Astrocyte (in vitro differentiated cells and primary cell): Measurements from ENCODE around the gene TMEM259. TPM values are rescaled to one million over a fixed set of nuclear protein-coding genes. Genes with fewer than 3 reads are reported as not detected.
A peak's percentile ranks its signal among the peaks of the same experiment; 100 is the strongest.

Source experiments
- DNase-seq: peaks from one replicate; pipeline ENCODE4 v3.0.0-alpha.2; 2010; ENCODE audit warnings: low read depth
- FAIRE-seq: peaks from 2 replicates; lab custom pipeline; 2011; peaks lifted over from hg19 to GRCh38; lab: Jason Lieb, UNC
- H2AFZ ChIP-seq: 2 replicates; pipeline ENCODE4 v1.6.0; 2012; ENCODE audit warnings: low read depth, low read length, inconsistent platforms
- H3K27ac ChIP-seq: 2 replicates; pipeline ENCODE4 v1.5.1; 2011; ENCODE audit warnings: low read depth, low read length, inconsistent platforms
- H3K27me3 ChIP-seq: 2 replicates; pipeline ENCODE4 v1.6.0; 2011; ENCODE audit warnings: low read length, inconsistent platforms; ENCODE audit not compliant: insufficient read depth
- H3K36me3 ChIP-seq: 2 replicates; pipeline ENCODE4 v1.5.1; 2011; ENCODE audit warnings: low read length, inconsistent platforms; ENCODE audit not compliant: insufficient read depth
- H3K4me1 ChIP-seq: 2 replicates; pipeline ENCODE4 v1.5.1; 2011; ENCODE audit warnings: low read length, inconsistent platforms; ENCODE audit not compliant: insufficient read depth
- H3K4me2 ChIP-seq: 2 replicates; pipeline ENCODE4 v1.6.0; 2012; ENCODE audit warnings: low read length, inconsistent platforms
- H3K4me3 ChIP-seq: 2 replicates; pipeline ENCODE4 v1.5.1; 2011; ENCODE audit warnings: low read depth, mild to moderate bottlenecking, low read length, inconsistent platforms; ENCODE audit not compliant: insufficient read depth
- H3K79me2 ChIP-seq: 2 replicates; pipeline ENCODE4 v1.6.0; 2012; ENCODE audit warnings: mild to moderate bottlenecking, low read length, inconsistent platforms; ENCODE audit not compliant: insufficient read depth
- H3K9ac ChIP-seq: 2 replicates; pipeline ENCODE4 v1.6.0; 2012; ENCODE audit warnings: mild to moderate bottlenecking, low read length, inconsistent platforms
- H3K9me3 ChIP-seq: 2 replicates; pipeline ENCODE4 v1.5.1; 2012; ENCODE audit warnings: low read depth, mild to moderate bottlenecking, low read length, inconsistent platforms; ENCODE audit not compliant: insufficient read depth
- H4K20me1 ChIP-seq: 2 replicates; pipeline ENCODE4 v1.6.0; 2012; ENCODE audit warnings: low read length, inconsistent platforms; ENCODE audit not compliant: insufficient read depth
- H3K27ac Mint-ChIP-seq: one replicate; pipeline ENCODE4 v1.8.0; 2021; ENCODE audit warnings: mild to moderate bottlenecking, mixed read lengths; ENCODE audit not compliant: unreplicated experiment
- H3K27me3 Mint-ChIP-seq: one replicate; pipeline ENCODE4 v1.8.0; 2021; ENCODE audit warnings: low read depth, mixed read lengths; ENCODE audit not compliant: unreplicated experiment
- H3K36me3 Mint-ChIP-seq: one replicate; pipeline ENCODE4 v1.8.0; 2021; ENCODE audit warnings: low read depth, mixed read lengths; ENCODE audit not compliant: unreplicated experiment
- H3K4me1 Mint-ChIP-seq: one replicate; pipeline ENCODE4 v1.8.0; 2021; ENCODE audit warnings: low read depth, mixed read lengths; ENCODE audit not compliant: unreplicated experiment
- H3K4me3 Mint-ChIP-seq: one replicate; pipeline ENCODE4 v1.8.0; 2021; ENCODE audit warnings: mild to moderate bottlenecking, moderate library complexity, mixed read lengths; ENCODE audit not compliant: unreplicated experiment
- H3K9me3 Mint-ChIP-seq: one replicate; pipeline ENCODE4 v1.8.0; 2021; ENCODE audit warnings: mild to moderate bottlenecking, mixed read lengths; ENCODE audit not compliant: unreplicated experiment
- CTCF ChIP-seq: IDR thresholded peaks from 2 replicates; pipeline ENCODE4 v1.5.1; 2011; ENCODE audit warnings: low read depth, mild to moderate bottlenecking, inconsistent platforms, low read length, moderate library complexity; ENCODE audit not compliant: insufficient read depth
- EZH2 ChIP-seq: IDR thresholded peaks from 2 replicates; pipeline ENCODE4 v1.6.1; 2012; ENCODE audit warnings: mild to moderate bottlenecking, low read length, inconsistent platforms; ENCODE audit not compliant: insufficient read depth
- total RNA-seq: library from RNA; stranded (reverse); gene quantifications from 2 replicates; pipeline ENCODE4 v1.2.1, GENCODE V29; 2021

Gene TMEM259
- total RNA-seq, 1 donor from 2014 or later = 155 TPM

GRCh38 chr19:1040476-1041271 lies 19.8 kb upstream of the TMEM259 start:
- Histone ChIP-seq H3K9ac (peak overlapping the region; percentile 36), H3K79me2 (peaks cover 4% of the 10 kb centered on the region), H3K36me3 (peaks cover 17% of the 10 kb centered on the region), H3K27me3 (no peaks in the 10 kb centered on the region), H4K20me1 (peaks cover 42% of the 10 kb centered on the region), H3K4me3 (peak overlapping the region; percentile 42), H2AFZ (no peak overlapping the region), H3K4me1 (peaks cover 33% of the 10 kb centered on the region), H3K4me2 (peak overlapping the region; percentile 87), H3K27ac (no peak overlapping the region), H3K9me3 (no peaks in the 10 kb centered on the region)
- peak; percentile 95 for DNase-seq
- peaks cover 21% of the 10 kb centered on the region for H3K4me1 Mint-ChIP-seq
- peak overlapping the region; percentile 66 for H3K27ac Mint-ChIP-seq
- H3K36me3 Mint-ChIP-seq = peaks cover 17% of the 10 kb centered on the region
- peak overlapping the region; percentile 82 for H3K4me3 Mint-ChIP-seq
- H3K9me3 Mint-ChIP-seq = no peaks in the 10 kb centered on the region
- no peaks in the 10 kb centered on the region for H3K27me3 Mint-ChIP-seq
- TF ChIP-seq CTCF = no peak
- no peak for TF ChIP-seq EZH2
- FAIRE-seq = peak; percentile 59

DNA sequence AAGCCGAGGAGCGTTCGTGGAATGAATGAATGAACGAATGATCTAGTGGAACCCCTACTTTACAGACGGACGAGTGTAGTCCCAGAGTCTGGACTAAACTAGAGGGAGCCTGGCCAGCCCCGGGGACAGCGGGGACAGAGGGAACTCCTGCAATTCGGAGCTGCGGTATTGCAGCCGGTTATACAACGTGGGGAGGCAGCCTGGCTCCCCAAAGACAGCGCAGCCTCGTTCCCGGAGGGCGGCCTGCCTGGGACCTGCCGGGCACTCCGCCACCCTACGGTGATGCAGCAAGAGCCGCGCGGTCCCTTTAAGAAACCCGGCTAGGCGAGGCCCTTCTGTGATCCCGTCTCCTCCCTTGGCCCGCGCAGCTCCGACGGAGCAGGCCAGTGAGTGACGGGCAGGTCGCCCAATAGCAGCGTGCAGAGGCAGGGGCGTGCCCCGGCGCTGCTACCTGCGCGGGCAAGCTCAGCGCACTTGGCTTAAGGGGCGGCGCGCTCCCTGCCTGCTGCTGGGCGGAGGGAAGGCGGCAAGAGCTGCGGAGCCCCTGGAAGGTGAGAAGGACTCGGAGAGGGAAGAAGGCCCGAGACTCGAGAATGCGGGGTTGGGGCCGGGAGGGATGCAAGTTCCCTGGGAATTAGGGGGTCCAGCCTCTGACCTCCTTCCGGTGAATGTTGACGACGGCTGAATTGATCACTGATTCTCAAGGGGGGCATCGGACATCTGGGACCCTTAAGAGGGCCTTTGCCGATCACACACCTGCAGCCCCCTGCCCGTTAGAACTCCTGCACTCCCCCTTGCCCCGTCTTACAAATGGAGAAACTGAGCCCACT lies 18.9 kb upstream of the TMEM259 start, which contains the start of gene ABCA7:
Gene ABCA7 (plus strand): TSS at position 462 of the 830 bp plus-strand sequence. CDS start 1,255 bp downstream, outside the sequence.
- H3K4me2 ChIP-seq = peak within 1 kb of the TSS; percentile 87
- no peaks in the 10 kb centered on the region for H3K27me3 ChIP-seq
- Mint-ChIP-seq H3K27ac (peak within 1 kb of the TSS; percentile 83), H3K36me3 (peaks cover 20% of the 10 kb centered on the region), H3K9me3 (no peaks in the 10 kb centered on the region), H3K27me3 (no peaks in the 10 kb centered on the region), H3K4me1 (peaks cover 21% of the 10 kb centered on the region), H3K4me3 (peak within 1 kb of the TSS; percentile 82)
- H2AFZ ChIP-seq = no peak within 1 kb of the TSS
- FAIRE-seq (no peak), DNase-seq (peak; percentile 93)
- H3K4me1 ChIP-seq = peaks cover 33% of the 10 kb centered on the region
- H3K27ac ChIP-seq = no peak within 1 kb of the TSS
- H3K36me3 ChIP-seq = peaks cover 17% of the 10 kb centered on the region
- peaks cover 50% of the 10 kb centered on the region for H4K20me1 ChIP-seq
- TF ChIP-seq EZH2 (no peak), CTCF (no peak)
- peaks cover 9% of the 10 kb centered on the region for H3K79me2 ChIP-seq
- H3K9ac ChIP-seq = peak within 1 kb of the TSS; percentile 36
- H3K4me3 ChIP-seq = peak within 1 kb of the TSS; percentile 42
- no peaks in the 10 kb centered on the region for H3K9me3 ChIP-seq
